ENCODE measurements around the gene TOM1. TPM values are rescaled to one million over a fixed set of nuclear protein-coding genes. Genes with fewer than 3 reads are reported as not detected.
A peak's percentile ranks its signal among the peaks of the same experiment; 100 is the strongest.

TOM1 gene
- polyA plus RNA-seq, 2 of the 4 experiments (the other 2 are of a cell fraction), result 14.5 to 16.6 TPM

DNA sequence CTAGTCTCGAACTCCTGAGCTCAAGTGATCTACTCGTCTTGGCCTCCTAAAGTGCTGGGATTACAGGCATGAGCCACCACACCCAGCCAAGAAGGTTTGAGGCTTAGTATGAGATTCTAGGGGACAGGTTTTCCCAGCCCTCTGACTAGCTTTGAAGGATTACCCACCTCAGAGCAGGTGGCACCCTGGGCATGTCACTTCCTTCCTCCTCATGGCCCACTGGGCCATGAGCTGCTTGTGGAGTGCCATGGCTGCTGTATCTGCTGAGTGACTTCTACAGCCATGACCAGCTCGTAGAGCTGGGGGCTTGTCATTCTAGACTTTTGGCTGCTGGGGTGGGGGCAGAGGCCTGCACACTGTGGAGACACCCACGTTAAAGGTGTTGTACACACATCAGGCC, 25.1 kb downstream of the TOM1 start:
- Histone ChIP-seq H3K9me3 (no peaks in the 10 kb centered on the region), H3K4me3 (no peak overlapping the region), H3K4me2 (no peak overlapping the region), H3K4me1 (no peaks in the 10 kb centered on the region), H3K27ac (no peak overlapping the region)
- no peak for DNase-seq (ENCODE audit: low read depth in 1 of 2, low spot score in 1 of 2)
- WGBS (ENCODE audit: missing lambda C conversion rate), result 90% methylated on average over 4 of the region's 4 CpGs
- ChIA-PET POLR2A (no interaction called here), CTCF (interaction anchor here (0.8 kb wide), 1 partner anchor 26 kb away, joined by 4 read pairs; no protein-coding TSS in a partner anchor)
- TF ChIP-seq FOSB (CRISPR knock-in tag; IDR thresholded peaks at IDR 0.05) (no peak), NR3C1 (IDR thresholded peaks at IDR 0.05) (no peak), ZSCAN20 (CRISPR knock-in tag; IDR thresholded peaks at IDR 0.05) (no peak), HOXA7 (CRISPR knock-in tag; IDR thresholded peaks at IDR 0.05) (no peak), ESRRA (IDR thresholded peaks at IDR 0.05; ENCODE audit: borderline replicate concordance, low read length) (no peak), EHF (CRISPR knock-in tag; IDR thresholded peaks at IDR 0.05) (no peak), TP53 (CRISPR knock-in tag; IDR thresholded peaks at IDR 0.05) (no peak), RCOR1 (IDR thresholded peaks at IDR 0.05; ENCODE audit: low read depth, low read length) (no peak)
- ATAC-seq, result no peak
- FAIRE-seq, result no peak

- no peak for FAIRE-seq
- no peak overlapping the region for H3K4me2 ChIP-seq
- H3K9me3 ChIP-seq, result no peaks in the 10 kb centered on the region
- no peak overlapping the region for H3K27ac ChIP-seq
- TF ChIP-seq POLR2AphosphoS2 (conservative IDR thresholded peaks at IDR 0.05; ENCODE audit: low read length) (no peak), MAFK (IDR thresholded peaks at IDR 0.05; ENCODE audit: partially characterized antibody) (peak; percentile 32)
- ChIA-PET POLR2A (no interaction called here), CTCF (no interaction called here)
- ATAC-seq, result no peak
- WGBS (ENCODE audit: missing lambda C conversion rate), result 92% methylated on average over 5 of the region's 5 CpGs
- no peaks in the 10 kb centered on the region for H3K4me1 ChIP-seq
- no peak for DNase-seq (ENCODE audit: low read depth in 1 of 2, low spot score in 1 of 2)
- H3K4me3 ChIP-seq, result no peak overlapping the region
Measured at GRCh38 chr22:35325209-35325608, 25.5 kb downstream of the TOM1 start.

- CTCF ChIA-PET, result no interaction called here
Measured at GRCh38 chr22:35326854-35327562, 27.3 kb downstream of the TOM1 start.

More at GRCh38 chr22:35326854-35327562, 27.3 kb downstream of the TOM1 start:
- Histone ChIP-seq H3K27ac (no peak overlapping the region), H3K9me3 (no peaks in the 10 kb centered on the region), H3K4me2 (no peak overlapping the region), H3K4me3 (no peak overlapping the region), H3K4me1 (no peaks in the 10 kb centered on the region)
- TF ChIP-seq PBX3 (IDR thresholded peaks at IDR 0.05) (no peak), CBX2 (IDR thresholded peaks at IDR 0.05; ENCODE audit: borderline replicate concordance, low read depth) (no peak), RNF2 (IDR thresholded peaks at IDR 0.05; ENCODE audit: borderline replicate concordance, low read depth) (no peak), TP53 (CRISPR knock-in tag; IDR thresholded peaks at IDR 0.05) (no peak), KDM5A (IDR thresholded peaks at IDR 0.05) (no peak), JUN (IDR thresholded peaks at IDR 0.05) (no peak), EHMT2 (IDR thresholded peaks at IDR 0.05; ENCODE audit: low read depth) (no peak), BHLHE40 (IDR thresholded peaks at IDR 0.05; ENCODE audit: low read depth, low read length) (no peak), POLR2A (IDR thresholded peaks at IDR 0.05; ENCODE audit: low read length) (no peak), FOXS1 (CRISPR knock-in tag; IDR thresholded peaks at IDR 0.05) (no peak), CTCF (IDR thresholded peaks at IDR 0.05) (no peak), HOXA7 (CRISPR knock-in tag; IDR thresholded peaks at IDR 0.05) (no peak), GATA3 (IDR thresholded peaks at IDR 0.05; ENCODE audit: borderline replicate concordance) (no peak), CHD2 (IDR thresholded peaks at IDR 0.05; ENCODE audit: low read length, partially characterized antibody) (no peak), EP300 (IDR thresholded peaks at IDR 0.05) (no peak), FOSL2 (IDR thresholded peaks at IDR 0.05) (no peak), FOSL2 (CRISPR knock-in tag; IDR thresholded peaks at IDR 0.05) (no peak), NFE2L2 (conservative IDR thresholded peaks at IDR 0.05; ENCODE audit: low read length) (no peak)
- TF ChIP-seq, protein P1, sequence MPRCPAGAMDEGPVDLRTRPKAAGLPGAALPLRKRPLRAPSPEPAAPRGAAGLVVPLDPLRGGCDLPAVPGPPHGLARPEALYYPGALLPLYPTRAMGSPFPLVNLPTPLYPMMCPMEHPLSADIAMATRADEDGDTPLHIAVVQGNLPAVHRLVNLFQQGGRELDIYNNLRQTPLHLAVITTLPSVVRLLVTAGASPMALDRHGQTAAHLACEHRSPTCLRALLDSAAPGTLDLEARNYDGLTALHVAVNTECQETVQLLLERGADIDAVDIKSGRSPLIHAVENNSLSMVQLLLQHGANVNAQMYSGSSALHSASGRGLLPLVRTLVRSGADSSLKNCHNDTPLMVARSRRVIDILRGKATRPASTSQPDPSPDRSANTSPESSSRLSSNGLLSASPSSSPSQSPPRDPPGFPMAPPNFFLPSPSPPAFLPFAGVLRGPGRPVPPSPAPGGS (IDR thresholded peaks at IDR 0.05), result no peak
- ATAC-seq (peak; percentile 29 to 42; a peak in 2 of 6 replicates), DNase-seq (ENCODE audit: low read depth in 1 of 2, low spot score in 1 of 2) (no peak), FAIRE-seq (no peak)
- POLR2A ChIA-PET, result no interaction called here
- 93% methylated on average over 13 of the region's 17 CpGs for WGBS (ENCODE audit: missing lambda C conversion rate)
